Right lobe of liver (tissue), 4 donors: ENCODE results near the gene GSTM2.

ENCODE experiments used
- CTCF ChIP-seq, 4 donors: fragments of 200-600 bp in 3 of 4; fragments of 450-650 bp in 1 of 4; IDR thresholded peaks; one replicate each; pipeline versions ENCODE4 v1.5.1 to v1.8.0; 2016 to 2022; ENCODE audit warnings: antibody characterized with exemption in 4 of 4, mild to moderate bottlenecking in 2 of 4
- POLR2A ChIP-seq: fragments of 450-650 bp; IDR thresholded peaks from one replicate; pipeline ENCODE4 v1.6.1; 2017; ENCODE audit warnings: antibody characterized with exemption, mild to moderate bottlenecking
- donor health status: DM: no; HTN: no; CAD: no.
- donor health status: DM: no; HTN: no; CAD: no.
- donor health status: DM: no; HTN: yes; CAD: no.

- TF ChIP-seq CTCF (IDR thresholded peaks at IDR 0.05) (no peak), POLR2A (no peak)
These were observed 51.5 kb downstream of the GSTM2 start for GRCh38 chr1:109719337-109719837.
